Stomach (tissue), 9 donors: ENCODE results near the gene RIC8A. TPM values are rescaled to one million over a fixed set of nuclear protein-coding genes. Genes with fewer than 3 reads are reported as not detected.

Experiments
- DNase-seq, 2 donors: peaks; one replicate each; pipeline versions ENCODE4 v3.0.0 to v3.0.0-alpha.2; 2013 to 2019
- H3K27ac ChIP-seq, 5 donors: fragments of 200-600 bp in 4 of 5; sonication (generic) in 4 of 5; one replicate each; pipeline ENCODE4 v1.5.1; 2013 to 2019; ENCODE audit warnings: mild to moderate bottlenecking in 1 of 5, moderate library complexity in 1 of 5
- H3K27me3 ChIP-seq, 3 donors: fragments of 200-600 bp; sonication (generic); one replicate each; pipeline ENCODE4 v1.5.1; 2017 to 2019; ENCODE audit warnings: mixed run types in 1 of 3
- H3K36me3 ChIP-seq, 4 donors: fragments of 200-600 bp; sonication (generic); 1 replicate in 3 of 4; 2 replicates in 1 of 4; pipeline ENCODE4 v1.5.1; 2016 to 2019
- H3K4me1 ChIP-seq, 4 donors: fragments of 200-600 bp; sonication (generic); one replicate each; pipeline ENCODE4 v1.5.1; 2016 to 2019
- H3K4me3 ChIP-seq, 4 donors: fragments of 200-600 bp; sonication (generic) in 3 of 4; one replicate each; pipeline ENCODE4 v1.5.1; 2016 to 2019; ENCODE audit warnings: mild to moderate bottlenecking in 1 of 4
- H3K9me3 ChIP-seq, 4 donors: fragments of 200-600 bp; sonication (generic); one replicate each; pipeline ENCODE4 v1.5.1; 2016 to 2019
- EP300 ChIP-seq: sonication (generic); formaldehyde crosslinking; IDR thresholded peaks from one replicate; pipeline ENCODE4 v1.6.1; 2017; ENCODE audit warnings: antibody characterized with exemption
- POLR2A ChIP-seq, 4 donors: fragments of 450-650 bp; IDR thresholded peaks; one replicate each; pipeline ENCODE4 v1.6.1; 2016; ENCODE audit warnings: antibody characterized with exemption in 4 of 4, control low read depth in 2 of 4, mild to moderate bottlenecking in 1 of 4, moderate library complexity in 1 of 4
- POLR2AphosphoS5 ChIP-seq, 3 donors: sonication (generic); formaldehyde crosslinking; IDR thresholded peaks; one replicate each; pipeline ENCODE4 v1.6.1; 2016; ENCODE audit warnings: antibody characterized with exemption in 3 of 3
- WGBS, 5 donors: extraction: QIAGEN DNeasy Blood & Tissue Kit in 3 of 5; methylation state at CpG; one replicate each; pipeline versions ENCODE4 v1.1.5 to v1.1.7; 2013 to 2018; 5-methylcytosine and 5-hydroxymethylcytosine counted together
- intact Hi-C: fragments of 100-400 bp; cut with DNase I; formaldehyde crosslinking; loops from one replicate; pipeline ENCODE4 v1.15.1; 2023; ENCODE audit warnings: low total_unique reads
- polyA plus RNA-seq, 3 donors: library from polyadenylated mRNA; stranded (reverse); fragments of 200-250 nt; gene quantifications; one replicate each; pipeline ENCODE4 v1.2.3, GENCODE V29; 2013
- total RNA-seq, 5 donors: library from RNA; depleted of rRNA; stranded (reverse); fragments of >200 nt; gene quantifications; one replicate each; pipeline versions ENCODE4 v1.1.0 to v1.2.3, GENCODE V29; 2014 to 2016
- TF ChIP-seq, protein P1 (sequence below), 7 experiments: fragments of 450-650 bp in 4 of 7; fragments of 200-600 bp in 3 of 7; sonication (generic) in 3 of 7; IDR thresholded peaks; one replicate each; pipeline ENCODE4 v1.5.1; 2016 to 2019; ENCODE audit warnings: antibody characterized with exemption in 7 of 7, control low read depth in 2 of 7, mild to moderate bottlenecking in 1 of 7
- donor health status: healthy with polysubstance abuse.
- donor health status: Bipolar disorder and iron deficiency.
- donor health status: healthy.

The RIC8A gene
- total and polyA plus RNA-seq, 8 donors: 39.2 to 262 (median 63.9) TPM

GRCh38 chr11:210122-210802 is 2.8 kb downstream of the RIC8A start:
- peak; percentile 12 to 18 for DNase-seq
- 84 to 93% (median 87%) methylated on average over 9 of the region's 9 CpGs; no CpG with 5 or more reads in 1 of the 5 donors for WGBS, 5 donors
- Histone ChIP-seq H3K36me3 (peaks cover 54 to 64% (median 62%) of the 10 kb centered on the region in 4 donors), H3K9me3 (no peaks in the 10 kb centered on the region), H3K27ac (peak overlapping the region in 3 of 5 donors; percentile 3 to 99 (median 99)), H3K27me3 (no peaks in the 10 kb centered on the region), H3K4me3 (peak overlapping the region in 3 of 4 donors; percentile 90 to 100 (median 95)), H3K4me1 (peaks cover 30 to 47% (median 39%) of the 10 kb centered on the region in 4 donors)
- intact Hi-C loops: no loop called here
- TF ChIP-seq, protein P1, sequence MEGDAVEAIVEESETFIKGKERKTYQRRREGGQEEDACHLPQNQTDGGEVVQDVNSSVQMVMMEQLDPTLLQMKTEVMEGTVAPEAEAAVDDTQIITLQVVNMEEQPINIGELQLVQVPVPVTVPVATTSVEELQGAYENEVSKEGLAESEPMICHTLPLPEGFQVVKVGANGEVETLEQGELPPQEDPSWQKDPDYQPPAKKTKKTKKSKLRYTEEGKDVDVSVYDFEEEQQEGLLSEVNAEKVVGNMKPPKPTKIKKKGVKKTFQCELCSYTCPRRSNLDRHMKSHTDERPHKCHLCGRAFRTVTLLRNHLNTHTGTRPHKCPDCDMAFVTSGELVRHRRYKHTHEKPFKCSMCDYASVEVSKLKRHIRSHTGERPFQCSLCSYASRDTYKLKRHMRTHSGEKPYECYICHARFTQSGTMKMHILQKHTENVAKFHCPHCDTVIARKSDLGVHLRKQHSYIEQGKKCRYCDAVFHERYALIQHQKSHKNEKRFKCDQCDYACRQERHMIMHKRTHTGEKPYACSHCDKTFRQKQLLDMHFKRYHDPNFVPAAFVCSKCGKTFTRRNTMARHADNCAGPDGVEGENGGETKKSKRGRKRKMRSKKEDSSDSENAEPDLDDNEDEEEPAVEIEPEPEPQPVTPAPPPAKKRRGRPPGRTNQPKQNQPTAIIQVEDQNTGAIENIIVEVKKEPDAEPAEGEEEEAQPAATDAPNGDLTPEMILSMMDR (IDR thresholded peaks at IDR 0.05): no peak
- no peak for TF ChIP-seq EP300
- no peak for TF ChIP-seq POLR2AphosphoS5 (IDR thresholded peaks at IDR 0.05)
- TF ChIP-seq POLR2A (IDR thresholded peaks at IDR 0.05): no peak

- Histone ChIP-seq H3K27ac (peak overlapping the region in 1 of 5 donors; percentile 99), H3K27me3 (no peaks in the 10 kb centered on the region), H3K36me3 (peaks cover 56 to 65% (median 63%) of the 10 kb centered on the region in 4 donors), H3K9me3 (no peaks in the 10 kb centered on the region), H3K4me3 (peak overlapping the region in 1 of 4 donors; percentile 90), H3K4me1 (peaks cover 25 to 42% (median 33%) of the 10 kb centered on the region in 4 donors)
- no peak for TF ChIP-seq POLR2A (IDR thresholded peaks at IDR 0.05)
- TF ChIP-seq POLR2AphosphoS5 (IDR thresholded peaks at IDR 0.05): no peak
- no peak for TF ChIP-seq EP300
- TF ChIP-seq, protein P1 (IDR thresholded peaks at IDR 0.05): no peak
- intact Hi-C loops: no loop called here
- WGBS, 5 donors: 87 to 95% (median 91%) methylated on average over 5 of the region's 5 CpGs
- peak in 1 of 2 donors; percentile 17 for DNase-seq
Observed at GRCh38 chr11:210803-211180, 3.3 kb downstream of the RIC8A start.

DNA sequence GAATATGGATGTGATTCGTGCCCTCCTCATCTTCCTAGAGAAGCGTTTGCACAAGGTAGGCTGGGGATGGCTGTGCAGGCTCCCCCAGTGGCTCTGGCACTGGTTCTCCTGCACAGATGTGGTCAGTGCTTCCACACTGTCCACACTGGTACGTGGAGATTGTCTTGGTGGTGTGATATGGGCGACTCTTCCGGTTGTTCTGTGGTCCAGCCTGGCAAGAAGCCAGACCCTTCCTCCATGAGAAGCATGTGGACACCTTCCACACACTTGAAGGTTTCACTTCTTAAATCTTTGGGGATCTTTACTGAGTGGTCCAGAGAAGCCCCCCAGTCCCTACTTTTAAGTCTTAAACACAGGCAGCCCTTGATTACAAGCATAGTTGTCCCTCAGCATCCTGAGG is 3.8 kb downstream of the RIC8A start:
- H3K27me3 ChIP-seq: no peaks in the 10 kb centered on the region
- H3K4me1 ChIP-seq: peaks cover 20 to 37% (median 28%) of the 10 kb centered on the region in 4 donors
- peak overlapping the region in 1 of 5 donors; percentile 99 for H3K27ac ChIP-seq
- DNase-seq: peak in 1 of 2 donors; percentile 25
- 69 to 85% (median 79%) methylated on average over 5 of the region's 5 CpGs for WGBS, 5 donors
- no peak overlapping the region for H3K4me3 ChIP-seq
- H3K9me3 ChIP-seq: no peaks in the 10 kb centered on the region
- intact Hi-C loops: no loop called here
- H3K36me3 ChIP-seq: peaks cover 56 to 70% (median 68%) of the 10 kb centered on the region in 4 donors
- TF ChIP-seq, protein P1 (IDR thresholded peaks at IDR 0.05): no peak
- TF ChIP-seq EP300: no peak
- TF ChIP-seq POLR2A (IDR thresholded peaks at IDR 0.05): no peak
- no peak for TF ChIP-seq POLR2AphosphoS5 (IDR thresholded peaks at IDR 0.05)

DNA sequence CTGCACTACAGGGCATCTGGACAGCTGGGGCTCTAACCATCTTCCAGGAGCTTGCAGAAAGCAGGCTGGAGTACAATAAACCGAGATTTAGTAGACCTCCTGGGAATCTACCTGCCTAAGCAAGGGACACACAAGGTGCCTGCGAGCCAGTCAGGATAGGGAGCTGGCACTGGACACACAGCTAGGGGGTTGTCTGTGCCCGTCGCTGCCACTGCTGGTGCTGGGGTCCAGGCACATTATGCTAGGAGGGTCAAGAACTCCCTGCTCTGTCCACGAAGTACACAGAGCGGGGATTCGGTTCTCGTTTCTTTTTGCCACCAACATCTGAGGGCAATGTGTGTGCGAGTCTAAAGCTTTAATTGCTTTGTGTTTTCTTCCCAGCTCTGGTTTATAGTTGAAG is 4.2 kb downstream of the RIC8A start:
- intact Hi-C loops: no loop called here
- peak in 1 of 2 donors; percentile 9 for DNase-seq

More for the DNA sequence above, 4.2 kb downstream of the RIC8A start:
- Histone ChIP-seq H3K36me3 (peaks cover 56 to 73% (median 71%) of the 10 kb centered on the region in 4 donors), H3K27me3 (no peaks in the 10 kb centered on the region), H3K4me1 (peaks cover 18 to 33% (median 24%) of the 10 kb centered on the region in 4 donors), H3K27ac (no peak overlapping the region), H3K4me3 (no peak overlapping the region), H3K9me3 (no peaks in the 10 kb centered on the region)
- TF ChIP-seq EP300 (no peak), POLR2AphosphoS5 (IDR thresholded peaks at IDR 0.05) (no peak), POLR2A (IDR thresholded peaks at IDR 0.05) (no peak)
- TF ChIP-seq, protein P1 (IDR thresholded peaks at IDR 0.05): no peak
- WGBS, 5 donors: 83 to 90% (median 89%) methylated on average over 9 of the region's 9 CpGs
